GM12878 (cell line): ENCODE data around the gene SSBP3. TPM values are rescaled to one million over a fixed set of nuclear protein-coding genes. Genes with fewer than 3 reads are reported as not detected.

ENCODE experiments used
- ATAC-seq: fragments of 200-7000 bp; cut with Tn5 transposase; 3 replicates; pipeline ENCODE4 v1.9.1; 2020; ENCODE audit warnings: mild to moderate bottlenecking, moderate library complexity
- BruUV-seq: library from RNA; stranded (reverse); fragments of 400-500 nt; replicated peaks from 2 replicates; lab custom pipeline; 2021; lab: Mats Ljungman, UMichigan
- CTCF ChIA-PET: fragments of 300-600 bp; sonication (Branson Sonifier 250); formaldehyde crosslinking; extraction: SDS; loops from one replicate; lab custom pipeline; 2021; ENCODE audit warnings: inconsistent platforms; lab: Yijun Ruan, JAX
- POLR2A ChIA-PET: fragments of 350-600 bp; formaldehyde crosslinking; extraction: SDS; loops from one replicate; lab custom pipeline; 2021; ENCODE audit warnings: inconsistent platforms; lab: Charles Lee
- RAD21 ChIA-PET: fragments of 300-600 bp; sonication (Branson Sonifier 250); formaldehyde crosslinking; loops from one replicate; lab custom pipeline; 2023; ENCODE audit warnings: antibody characterized with exemption; ENCODE audit not compliant: unreplicated experiment; lab: Charles Lee
- SMC1A ChIA-PET: fragments of 300-600 bp; sonication (Branson Sonifier 250); formaldehyde crosslinking; loops from one replicate; lab custom pipeline; 2023; ENCODE audit not compliant: unreplicated experiment, uncharacterized antibody; lab: Charles Lee
- DNase-seq: peaks from one replicate; pipeline ENCODE4 v3.0.0-alpha.2; 2011; ENCODE audit warnings: low read depth, low spot score
- FAIRE-seq: peaks from 3 replicates; lab custom pipeline; 2011; peaks lifted over from hg19 to GRCh38; lab: Jason Lieb, UNC
- H2AFZ ChIP-seq: 2 replicates; pipeline ENCODE4 v1.6.0; 2011; ENCODE audit warnings: low read depth, low read length, control low read depth; ENCODE audit not compliant: control insufficient read depth
- H3K27ac ChIP-seq: 2 replicates; pipeline ENCODE4 v1.5.1; 2011; ENCODE audit warnings: control low read depth; ENCODE audit not compliant: control insufficient read depth, insufficient read depth
- H3K27me3 ChIP-seq, 2 experiments: replicated peaks in 1 of 2; 2 replicates each; pipeline versions ENCODE4 v1.6.0 to v1.6.1; 2011; ENCODE audit warnings: low read length in 1 of 2; ENCODE audit not compliant: control insufficient read depth in 2 of 2, insufficient read depth in 2 of 2
- H3K36me3 ChIP-seq, 2 experiments: 2 replicates each; pipeline ENCODE4 v1.5.1; 2011; ENCODE audit warnings: low read length in 1 of 2; ENCODE audit not compliant: control insufficient read depth in 2 of 2, insufficient read depth in 2 of 2
- H3K4me1 ChIP-seq: 2 replicates; pipeline ENCODE4 v1.6.1; 2011; ENCODE audit warnings: mild to moderate bottlenecking, low read length, moderate library complexity, mixed read lengths; ENCODE audit not compliant: control insufficient read depth, insufficient read depth
- H3K4me2 ChIP-seq: 2 replicates; pipeline ENCODE4 v1.6.0; 2011; ENCODE audit warnings: control low read depth; ENCODE audit not compliant: control insufficient read depth, insufficient read depth
- H3K4me3 ChIP-seq: fragments of 200-600 bp; sonication (generic); 2 replicates; pipeline ENCODE4 v1.5.1; 2016
- H3K79me2 ChIP-seq: 2 replicates; pipeline ENCODE4 v1.6.0; 2011; ENCODE audit warnings: low read length; ENCODE audit not compliant: control insufficient read depth, insufficient read depth
- H3K9ac ChIP-seq: 2 replicates; pipeline ENCODE4 v1.8.0; 2011; ENCODE audit warnings: low read length, control low read depth, mixed read lengths; ENCODE audit not compliant: control insufficient read depth, insufficient read depth
- H3K9me3 ChIP-seq: replicated peaks from 3 replicates; pipeline ENCODE4 v1.5.1; 2011; ENCODE audit warnings: mild to moderate bottlenecking, low read length; ENCODE audit not compliant: control insufficient read depth, insufficient read depth
- H4K20me1 ChIP-seq: 2 replicates; pipeline ENCODE4 v1.6.0; 2011; ENCODE audit not compliant: control insufficient read depth, insufficient read depth
- GABPA ChIP-seq: IDR thresholded peaks from 2 replicates; pipeline ENCODE4 v1.6.1; 2014; ENCODE audit warnings: antibody characterized with exemption, low read depth, mild to moderate bottlenecking, inconsistent platforms
- HCFC1 ChIP-seq: fragments of 150-350 bp; IDR thresholded peaks from 2 replicates; pipeline ENCODE4 v1.6.1; 2014; ENCODE audit warnings: low read length
- NBN ChIP-seq: fragments of 450-650 bp; IDR thresholded peaks from 2 replicates; pipeline ENCODE4 v1.6.1; 2016
- NFYB ChIP-seq: IDR thresholded peaks from 2 replicates; pipeline ENCODE4 v1.6.1; 2011; ENCODE audit warnings: low read depth, mild to moderate bottlenecking, low read length, improper control_type of control experiment, moderate library complexity; ENCODE audit not compliant: insufficient read depth
- PML ChIP-seq: IDR thresholded peaks from 2 replicates; pipeline ENCODE4 v1.6.1; 2012; ENCODE audit warnings: low read length, inconsistent platforms
- SUPT20H ChIP-seq: IDR thresholded peaks from 2 replicates; pipeline ENCODE4 v1.6.1; 2011; ENCODE audit warnings: low read depth, mild to moderate bottlenecking, low read length, moderate library complexity, borderline replicate concordance; ENCODE audit not compliant: control insufficient read depth
- TAF1 ChIP-seq: IDR thresholded peaks from 2 replicates; pipeline ENCODE4 v1.6.1; 2011; ENCODE audit warnings: mild to moderate bottlenecking, low read depth, low read length, borderline replicate concordance
- ZNF384 ChIP-seq: IDR thresholded peaks from 2 replicates; pipeline ENCODE4 v1.6.1; 2012; ENCODE audit warnings: low read depth, mild to moderate bottlenecking, low read length, improper control_type of control experiment, borderline replicate concordance
- ZNF622 ChIP-seq: fragments of 450-650 bp; IDR thresholded peaks from 2 replicates; pipeline ENCODE4 v1.6.1; 2017; ENCODE audit warnings: mild to moderate bottlenecking, inconsistent platforms
- ZZZ3 ChIP-seq: IDR thresholded peaks from 2 replicates; pipeline ENCODE4 v1.6.1; 2011; ENCODE audit warnings: low read depth; ENCODE audit not compliant: control insufficient read depth, insufficient read length
- WGBS: methylation state at CpG from one replicate; pipeline ENCODE4 v1.1.6; 2016; ENCODE audit warnings: low lambda C conversion rate; ENCODE audit not compliant: insufficient replicate concordance, insufficient coverage; ENCODE audit errors: missing lambda C conversion rate; 5-methylcytosine and 5-hydroxymethylcytosine counted together
- in situ Hi-C: fragments of 300-500 bp; cut with MboI; formaldehyde crosslinking; loops from 9 replicates; pipeline ENCODE4 v1.14.3; 2018; ENCODE audit warnings: mixed read lengths
- intact Hi-C: fragments of 100-400 bp; cut with micrococcal nuclease; formaldehyde crosslinking; loops from one replicate; pipeline ENCODE4 v1.14.2; 2022; ENCODE audit not compliant: unreplicated experiment
- polyA plus RNA-seq, 11 experiments: library from polyadenylated mRNA; depleted of rRNA in 4 of 11; unstranded in 6 of 11; stranded (reverse) in 5 of 11; fragments of >200 nt; fragmentation: Nextera tagmentation in 4 of 11; fragmentation: Illumina TruSeq in 1 of 11; extraction: Ambion mirVana in 4 of 11; extraction: Trizol in 1 of 11; gene quantifications; 1 replicate in 1 of 11; 2 replicates in 10 of 11; pipeline versions ENCODE4 v1.2.1 to v1.2.3, GENCODE V29; 2011 to 2016; ENCODE audit warnings: inconsistent platforms in 2 of 11, missing spikeins in 2 of 11, low read depth in 1 of 11
- total RNA-seq, 4 experiments: library from RNA; depleted of rRNA in 3 of 4; stranded (reverse); fragments of >200 nt in 3 of 4; fragmentation: Illumina TruSeq in 1 of 4; extraction: Trizol in 1 of 4; gene quantifications; 2 replicates each; pipeline versions ENCODE4 v1.2.1 to v1.2.3, GENCODE V29; 2013 to 2021
- TF ChIP-seq, protein P1 (sequence below): fragments of 450-650 bp; IDR thresholded peaks from 2 replicates; pipeline ENCODE4 v1.6.1; 2016; ENCODE audit warnings: mild to moderate bottlenecking, moderate library complexity, borderline replicate concordance
- TF ChIP-seq, protein P2 (sequence below): IDR thresholded peaks from 2 replicates; pipeline ENCODE4 v1.6.1; 2012; ENCODE audit warnings: low read depth, low read length, improper control_type of control experiment
- TF ChIP-seq, protein P3 (sequence below): IDR thresholded peaks from 2 replicates; pipeline ENCODE4 v1.6.1; 2012; ENCODE audit warnings: low read depth, low read length, improper control_type of control experiment

The SSBP3 gene
- total and polyA plus RNA-seq, 10 of the 15 experiments (the other 5 are each of a cell fraction or from before 2014, with no cell fraction given): 4.1 to 51.7 (median 17.1) TPM

DNA sequence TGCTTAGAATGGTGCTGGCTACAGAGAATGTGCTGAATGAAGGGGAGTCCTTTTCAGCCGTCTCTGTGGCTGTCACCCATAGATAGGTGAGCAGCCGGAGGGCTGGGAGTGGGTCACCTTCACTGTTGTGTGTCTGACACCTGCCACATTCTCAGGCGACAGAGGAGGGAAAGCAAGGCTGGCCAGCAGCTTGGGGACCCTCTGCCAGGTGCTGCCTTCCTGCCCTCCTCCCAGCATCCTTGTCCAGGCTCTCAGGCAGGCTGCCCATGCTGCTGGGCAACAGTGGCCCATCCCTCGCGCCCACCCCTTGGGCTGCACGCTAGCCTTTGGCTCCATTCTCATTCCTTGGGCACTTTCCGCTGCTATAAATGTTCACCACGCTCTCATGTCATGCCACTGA, 228.5 kb downstream of the SSBP3 start:
- WGBS: 76% methylated on average over 7 of the region's 8 CpGs

DNA sequence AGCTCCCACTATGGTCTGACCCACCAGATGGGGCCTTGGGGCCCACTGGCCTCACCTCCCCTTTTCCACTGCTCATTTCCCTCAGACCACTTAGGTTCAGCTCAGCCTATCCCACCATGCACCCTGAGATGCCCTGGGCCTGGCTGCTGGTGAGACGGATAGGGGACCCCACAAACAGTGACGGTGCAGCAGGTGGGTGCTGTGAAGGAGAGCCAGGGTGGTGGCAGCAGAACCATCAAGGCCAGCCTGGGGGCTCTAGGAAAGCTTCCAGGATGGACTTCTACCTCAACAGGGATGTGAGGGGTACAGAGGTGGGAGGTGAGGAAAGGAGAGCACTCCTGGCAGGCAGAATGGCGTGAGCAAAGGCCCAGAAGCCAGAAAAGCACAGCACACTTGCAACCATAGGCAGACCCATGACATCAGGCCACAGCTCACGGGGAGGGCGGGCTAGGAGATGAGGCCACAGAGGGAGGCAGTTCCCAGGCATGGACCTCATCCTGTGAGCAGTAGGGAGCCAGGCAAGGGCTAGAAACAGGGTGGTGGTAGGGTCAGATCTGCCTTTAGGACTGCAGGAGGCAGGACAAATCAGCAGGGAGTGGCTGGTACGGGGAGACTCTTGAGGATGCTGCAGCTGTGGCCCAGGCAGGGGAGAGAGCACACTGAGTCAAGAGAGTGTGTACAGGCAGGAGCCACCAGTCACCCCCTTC, 229.4 kb downstream of the SSBP3 start:
- Histone ChIP-seq H3K27me3 (no peaks in the 10 kb centered on the region), H3K9me3 (no peaks in the 10 kb centered on the region), H3K4me2 (no peak overlapping the region), H4K20me1 (no peaks in the 10 kb centered on the region), H3K9ac (no peak overlapping the region), H3K4me3 (no peak overlapping the region), H2AFZ (no peak overlapping the region), H3K36me3 (no peaks in the 10 kb centered on the region), H3K79me2 (no peaks in the 10 kb centered on the region), H3K4me1 (no peaks in the 10 kb centered on the region), H3K27ac (no peak overlapping the region)
- ATAC-seq: no peak
- ChIA-PET CTCF (no interaction called here), POLR2A (no interaction called here), SMC1A (no interaction called here), RAD21 (no interaction called here)
- intact Hi-C loops: no loop called here
- in situ Hi-C loops: no loop called here
- no peak for DNase-seq
- no TSS peak for BruUV-seq
- no peak for FAIRE-seq
- WGBS: 77% methylated on average over 6 of the region's 6 CpGs
- TF ChIP-seq NFYB: no peak
- TF ChIP-seq NBN: no peak
- no peak for TF ChIP-seq GABPA
- TF ChIP-seq ZNF384: no peak
- TF ChIP-seq, protein P1, sequence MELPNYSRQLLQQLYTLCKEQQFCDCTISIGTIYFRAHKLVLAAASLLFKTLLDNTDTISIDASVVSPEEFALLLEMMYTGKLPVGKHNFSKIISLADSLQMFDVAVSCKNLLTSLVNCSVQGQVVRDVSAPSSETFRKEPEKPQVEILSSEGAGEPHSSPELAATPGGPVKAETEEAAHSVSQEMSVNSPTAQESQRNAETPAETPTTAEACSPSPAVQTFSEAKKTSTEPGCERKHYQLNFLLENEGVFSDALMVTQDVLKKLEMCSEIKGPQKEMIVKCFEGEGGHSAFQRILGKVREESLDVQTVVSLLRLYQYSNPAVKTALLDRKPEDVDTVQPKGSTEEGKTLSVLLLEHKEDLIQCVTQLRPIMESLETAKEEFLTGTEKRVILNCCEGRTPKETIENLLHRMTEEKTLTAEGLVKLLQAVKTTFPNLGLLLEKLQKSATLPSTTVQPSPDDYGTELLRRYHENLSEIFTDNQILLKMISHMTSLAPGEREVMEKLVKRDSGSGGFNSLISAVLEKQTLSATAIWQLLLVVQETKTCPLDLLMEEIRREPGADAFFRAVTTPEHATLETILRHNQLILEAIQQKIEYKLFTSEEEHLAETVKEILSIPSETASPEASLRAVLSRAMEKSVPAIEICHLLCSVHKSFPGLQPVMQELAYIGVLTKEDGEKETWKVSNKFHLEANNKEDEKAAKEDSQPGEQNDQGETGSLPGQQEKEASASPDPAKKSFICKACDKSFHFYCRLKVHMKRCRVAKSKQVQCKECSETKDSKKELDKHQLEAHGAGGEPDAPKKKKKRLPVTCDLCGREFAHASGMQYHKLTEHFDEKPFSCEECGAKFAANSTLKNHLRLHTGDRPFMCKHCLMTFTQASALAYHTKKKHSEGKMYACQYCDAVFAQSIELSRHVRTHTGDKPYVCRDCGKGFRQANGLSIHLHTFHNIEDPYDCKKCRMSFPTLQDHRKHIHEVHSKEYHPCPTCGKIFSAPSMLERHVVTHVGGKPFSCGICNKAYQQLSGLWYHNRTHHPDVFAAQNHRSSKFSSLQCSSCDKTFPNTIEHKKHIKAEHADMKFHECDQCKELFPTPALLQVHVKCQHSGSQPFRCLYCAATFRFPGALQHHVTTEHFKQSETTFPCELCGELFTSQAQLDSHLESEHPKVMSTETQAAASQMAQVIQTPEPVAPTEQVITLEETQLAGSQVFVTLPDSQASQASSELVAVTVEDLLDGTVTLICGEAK: no peak
- TF ChIP-seq SUPT20H: no peak
- no peak for TF ChIP-seq ZNF622
- no peak for TF ChIP-seq PML

More for the DNA sequence above, 228.5 kb downstream of the SSBP3 start:
- Histone ChIP-seq H4K20me1 (no peaks in the 10 kb centered on the region), H3K9ac (no peak overlapping the region), H3K27ac (no peak overlapping the region), H3K4me1 (no peaks in the 10 kb centered on the region), H2AFZ (no peak overlapping the region), H3K27me3 (no peaks in the 10 kb centered on the region), H3K9me3 (no peaks in the 10 kb centered on the region), H3K36me3 (no peaks in the 10 kb centered on the region), H3K4me2 (no peak overlapping the region), H3K79me2 (no peaks in the 10 kb centered on the region), H3K4me3 (no peak overlapping the region)
- POLR2A ChIA-PET: no interaction called here
- SMC1A ChIA-PET: no interaction called here
- DNase-seq: no peak
- CTCF ChIA-PET: no interaction called here
- intact Hi-C loops (no loop called here), in situ Hi-C loops (no loop called here)
- BruUV-seq: no TSS peak
- RAD21 ChIA-PET: no interaction called here
- FAIRE-seq: no peak
- TF ChIP-seq ZZZ3: no peak
- TF ChIP-seq, protein P2, sequence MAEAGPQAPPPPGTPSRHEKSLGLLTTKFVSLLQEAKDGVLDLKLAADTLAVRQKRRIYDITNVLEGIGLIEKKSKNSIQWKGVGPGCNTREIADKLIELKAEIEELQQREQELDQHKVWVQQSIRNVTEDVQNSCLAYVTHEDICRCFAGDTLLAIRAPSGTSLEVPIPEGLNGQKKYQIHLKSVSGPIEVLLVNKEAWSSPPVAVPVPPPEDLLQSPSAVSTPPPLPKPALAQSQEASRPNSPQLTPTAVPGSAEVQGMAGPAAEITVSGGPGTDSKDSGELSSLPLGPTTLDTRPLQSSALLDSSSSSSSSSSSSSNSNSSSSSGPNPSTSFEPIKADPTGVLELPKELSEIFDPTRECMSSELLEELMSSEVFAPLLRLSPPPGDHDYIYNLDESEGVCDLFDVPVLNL: no peak
- TF ChIP-seq HCFC1: no peak
- no peak for TF ChIP-seq TAF1
- TF ChIP-seq, protein P3, sequence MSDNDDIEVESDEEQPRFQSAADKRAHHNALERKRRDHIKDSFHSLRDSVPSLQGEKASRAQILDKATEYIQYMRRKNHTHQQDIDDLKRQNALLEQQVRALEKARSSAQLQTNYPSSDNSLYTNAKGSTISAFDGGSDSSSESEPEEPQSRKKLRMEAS: no peak
- ATAC-seq: no peak
